ENCODE data around the gene TSPAN4. TPM values are rescaled to one million over a fixed set of nuclear protein-coding genes. Genes with fewer than 3 reads are reported as not detected.

TSPAN4 gene
- total and polyA plus RNA-seq, 9 of the 15 experiments (the other 6 are each of a cell fraction or from before 2014, with no cell fraction given): 0.07 to 31.0 (median 15.7) TPM

DNA sequence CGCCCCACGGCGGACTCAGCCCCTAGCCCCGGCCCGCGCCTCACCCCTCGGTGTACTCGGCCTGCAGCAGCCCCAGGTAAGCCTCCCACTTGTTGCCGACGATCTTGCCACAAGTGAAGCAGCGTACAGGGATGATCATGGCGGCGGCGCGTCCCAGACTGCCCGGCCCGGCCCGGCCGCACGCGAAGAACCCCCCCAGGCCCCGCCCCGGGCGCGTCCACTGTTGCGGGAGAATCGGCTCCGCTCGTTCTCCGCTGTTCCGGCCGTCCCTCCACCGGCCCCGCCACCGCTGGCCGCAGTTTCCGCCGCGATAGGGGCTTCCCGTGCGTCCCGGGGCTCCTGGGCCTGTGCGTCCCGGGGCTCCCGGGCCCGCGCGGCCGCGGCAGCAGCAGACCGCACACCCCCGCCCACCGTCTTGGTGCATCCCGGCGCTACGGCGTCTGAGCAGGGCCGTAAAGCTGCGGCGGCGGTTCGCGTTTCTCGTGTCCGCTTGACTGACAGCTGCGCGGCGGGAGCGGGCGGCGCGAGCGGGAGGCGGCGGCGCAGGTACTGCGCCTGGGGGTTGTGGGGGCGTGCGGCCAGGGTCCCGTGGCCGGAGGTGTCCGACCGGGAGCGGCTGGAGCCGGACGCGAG, at the start of gene TSPAN4, which contains the start of gene POLR2L (continued):
- TF ChIP-seq ZNF12 (CRISPR knock-in tag; IDR thresholded peaks at IDR 0.05) (no peak), TCF3 (CRISPR knock-in tag; IDR thresholded peaks at IDR 0.05) (no peak), ZNF140 (CRISPR knock-in tag; IDR thresholded peaks at IDR 0.05) (no peak), GATA2 (CRISPR knock-in tag; IDR thresholded peaks at IDR 0.05) (no peak), HDAC3 (IDR thresholded peaks at IDR 0.05; ENCODE audit: borderline replicate concordance, partially characterized antibody) (no peak), ETV5 (CRISPR knock-in tag; IDR thresholded peaks at IDR 0.05; ENCODE audit: low read depth) (0 out of 2 replicates have a peak, but pooled peaks have one; percentile 39), FOS (IDR thresholded peaks at IDR 0.05; ENCODE audit: extremely low read depth, insufficient read length) (no peak), ZFX (CRISPR knock-in tag; IDR thresholded peaks at IDR 0.05) (peak; percentile 73), KHSRP (IDR thresholded peaks at IDR 0.05) (no peak), MXI1 (IDR thresholded peaks at IDR 0.05; ENCODE audit: low read depth, low read length) (peak; percentile 90), NR2C2 (CRISPR knock-in tag; IDR thresholded peaks at IDR 0.05) (peak; percentile 40), NR2C2 (tag; IDR thresholded peaks at IDR 0.05) (no peak; the same call in 1 of the 2 replicates), FUS (optimal IDR thresholded peaks at IDR 0.05; ENCODE audit: low read depth, low read length) (peak; percentile 65), SAFB (IDR thresholded peaks at IDR 0.05; ENCODE audit: borderline replicate concordance, low read depth, low read length) (peak; percentile 40; the same call in 1 of the 2 replicates)
- TF ChIP-seq, protein P1, sequence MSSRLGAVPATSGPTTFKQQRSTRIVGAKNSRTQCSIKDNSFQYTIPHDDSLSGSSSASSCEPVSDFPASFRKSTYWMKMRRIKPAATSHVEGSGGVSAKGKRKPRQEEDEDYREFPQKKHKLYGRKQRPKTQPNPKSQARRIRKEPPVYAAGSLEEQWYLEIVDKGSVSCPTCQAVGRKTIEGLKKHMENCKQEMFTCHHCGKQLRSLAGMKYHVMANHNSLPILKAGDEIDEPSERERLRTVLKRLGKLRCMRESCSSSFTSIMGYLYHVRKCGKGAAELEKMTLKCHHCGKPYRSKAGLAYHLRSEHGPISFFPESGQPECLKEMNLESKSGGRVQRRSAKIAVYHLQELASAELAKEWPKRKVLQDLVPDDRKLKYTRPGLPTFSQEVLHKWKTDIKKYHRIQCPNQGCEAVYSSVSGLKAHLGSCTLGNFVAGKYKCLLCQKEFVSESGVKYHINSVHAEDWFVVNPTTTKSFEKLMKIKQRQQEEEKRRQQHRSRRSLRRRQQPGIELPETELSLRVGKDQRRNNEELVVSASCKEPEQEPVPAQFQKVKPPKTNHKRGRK (tag; IDR thresholded peaks at IDR 0.05): no peak
- TF ChIP-seq, protein P2, sequence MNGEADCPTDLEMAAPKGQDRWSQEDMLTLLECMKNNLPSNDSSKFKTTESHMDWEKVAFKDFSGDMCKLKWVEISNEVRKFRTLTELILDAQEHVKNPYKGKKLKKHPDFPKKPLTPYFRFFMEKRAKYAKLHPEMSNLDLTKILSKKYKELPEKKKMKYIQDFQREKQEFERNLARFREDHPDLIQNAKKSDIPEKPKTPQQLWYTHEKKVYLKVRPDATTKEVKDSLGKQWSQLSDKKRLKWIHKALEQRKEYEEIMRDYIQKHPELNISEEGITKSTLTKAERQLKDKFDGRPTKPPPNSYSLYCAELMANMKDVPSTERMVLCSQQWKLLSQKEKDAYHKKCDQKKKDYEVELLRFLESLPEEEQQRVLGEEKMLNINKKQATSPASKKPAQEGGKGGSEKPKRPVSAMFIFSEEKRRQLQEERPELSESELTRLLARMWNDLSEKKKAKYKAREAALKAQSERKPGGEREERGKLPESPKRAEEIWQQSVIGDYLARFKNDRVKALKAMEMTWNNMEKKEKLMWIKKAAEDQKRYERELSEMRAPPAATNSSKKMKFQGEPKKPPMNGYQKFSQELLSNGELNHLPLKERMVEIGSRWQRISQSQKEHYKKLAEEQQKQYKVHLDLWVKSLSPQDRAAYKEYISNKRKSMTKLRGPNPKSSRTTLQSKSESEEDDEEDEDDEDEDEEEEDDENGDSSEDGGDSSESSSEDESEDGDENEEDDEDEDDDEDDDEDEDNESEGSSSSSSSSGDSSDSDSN (IDR thresholded peaks at IDR 0.05; ENCODE audit: borderline replicate concordance in 1 of 2, low read depth in 2 of 2, low read length in 2 of 2): peak in 1 of 2 experiments; percentile 28; a peak in 1 of 4 replicates
- TF ChIP-seq, protein P3, sequence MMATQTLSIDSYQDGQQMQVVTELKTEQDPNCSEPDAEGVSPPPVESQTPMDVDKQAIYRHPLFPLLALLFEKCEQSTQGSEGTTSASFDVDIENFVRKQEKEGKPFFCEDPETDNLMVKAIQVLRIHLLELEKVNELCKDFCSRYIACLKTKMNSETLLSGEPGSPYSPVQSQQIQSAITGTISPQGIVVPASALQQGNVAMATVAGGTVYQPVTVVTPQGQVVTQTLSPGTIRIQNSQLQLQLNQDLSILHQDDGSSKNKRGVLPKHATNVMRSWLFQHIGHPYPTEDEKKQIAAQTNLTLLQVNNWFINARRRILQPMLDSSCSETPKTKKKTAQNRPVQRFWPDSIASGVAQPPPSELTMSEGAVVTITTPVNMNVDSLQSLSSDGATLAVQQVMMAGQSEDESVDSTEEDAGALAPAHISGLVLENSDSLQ (IDR thresholded peaks at IDR 0.05): peak; percentile 97
- TF ChIP-seq, protein P4, sequence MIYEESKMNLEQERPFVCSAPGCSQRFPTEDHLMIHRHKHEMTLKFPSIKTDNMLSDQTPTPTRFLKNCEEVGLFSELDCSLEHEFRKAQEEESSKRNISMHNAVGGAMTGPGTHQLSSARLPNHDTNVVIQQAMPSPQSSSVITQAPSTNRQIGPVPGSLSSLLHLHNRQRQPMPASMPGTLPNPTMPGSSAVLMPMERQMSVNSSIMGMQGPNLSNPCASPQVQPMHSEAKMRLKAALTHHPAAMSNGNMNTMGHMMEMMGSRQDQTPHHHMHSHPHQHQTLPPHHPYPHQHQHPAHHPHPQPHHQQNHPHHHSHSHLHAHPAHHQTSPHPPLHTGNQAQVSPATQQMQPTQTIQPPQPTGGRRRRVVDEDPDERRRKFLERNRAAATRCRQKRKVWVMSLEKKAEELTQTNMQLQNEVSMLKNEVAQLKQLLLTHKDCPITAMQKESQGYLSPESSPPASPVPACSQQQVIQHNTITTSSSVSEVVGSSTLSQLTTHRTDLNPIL (CRISPR knock-in tag; IDR thresholded peaks at IDR 0.05): no peak

Data from K562 (cell line).